Liver (tissue), 9 donors: ENCODE results near the gene RUNDC1. TPM values are rescaled to one million over a fixed set of nuclear protein-coding genes. Genes with fewer than 3 reads are reported as not detected.
A peak's percentile ranks its signal among the peaks of the same experiment; 100 is the strongest.

Experiments
- DNase-seq: peaks from one replicate; pipeline ENCODE4 v3.0.0-alpha.2; 2017; ENCODE audit warnings: low spot score
- H3K27ac ChIP-seq, 2 donors: one replicate each; pipeline ENCODE4 v1.7.0; 2013; ENCODE audit warnings: inconsistent platforms in 2 of 2, low read length in 2 of 2, control low read depth in 1 of 2, low read depth in 1 of 2, mild to moderate bottlenecking in 1 of 2
- H3K27me3 ChIP-seq, 4 donors: one replicate each; pipeline versions ENCODE4 v1.6.1 to v1.7.0; 2013; ENCODE audit warnings: low read length in 3 of 4, inconsistent platforms in 1 of 4, mild to moderate bottlenecking in 1 of 4, moderate library complexity in 1 of 4; ENCODE audit not compliant: control insufficient read depth in 4 of 4, insufficient read depth in 4 of 4
- H3K36me3 ChIP-seq, 4 donors: one replicate each; pipeline versions ENCODE4 v1.6.1 to v1.7.0; 2013; ENCODE audit warnings: low read length in 3 of 4, mild to moderate bottlenecking in 3 of 4, low read depth in 1 of 4, moderate library complexity in 1 of 4; ENCODE audit not compliant: control insufficient read depth in 4 of 4, insufficient read depth in 3 of 4
- H3K4me1 ChIP-seq, 4 donors: one replicate each; pipeline versions ENCODE4 v1.6.1 to v1.7.0; 2013; ENCODE audit warnings: low read length in 3 of 4, mild to moderate bottlenecking in 3 of 4, moderate library complexity in 1 of 4; ENCODE audit not compliant: control insufficient read depth in 4 of 4, insufficient read depth in 4 of 4
- H3K4me3 ChIP-seq, 3 donors: one replicate each; pipeline versions ENCODE4 v1.6.1 to v1.7.0; 2013; ENCODE audit warnings: low read length in 3 of 3, control low read depth in 1 of 3, low read depth in 1 of 3, mild to moderate bottlenecking in 1 of 3
- H3K9ac ChIP-seq, 2 donors: one replicate each; pipeline ENCODE4 v1.7.0; 2013; ENCODE audit warnings: low read length in 2 of 2, mild to moderate bottlenecking in 2 of 2, moderate library complexity in 2 of 2, control low read depth in 1 of 2, low read depth in 1 of 2
- H3K9me3 ChIP-seq, 4 donors: one replicate each; pipeline versions ENCODE4 v1.6.1 to v1.7.0; 2013; ENCODE audit warnings: low read length in 3 of 4; ENCODE audit not compliant: control insufficient read depth in 4 of 4
- EGR1 ChIP-seq, 2 donors: IDR thresholded peaks; 2 replicates each; pipeline ENCODE4 v1.6.1; 2016 to 2018; ENCODE audit warnings: antibody characterized with exemption in 2 of 2, low read depth in 2 of 2
- FOXA1 ChIP-seq: IDR thresholded peaks from 2 replicates; pipeline ENCODE4 v1.6.1; 2016; ENCODE audit warnings: antibody characterized with exemption
- FOXA2 ChIP-seq: IDR thresholded peaks from 2 replicates; pipeline ENCODE4 v1.6.1; 2016; ENCODE audit warnings: antibody characterized with exemption
- GABPA ChIP-seq, 2 donors: IDR thresholded peaks in 1 of 2; conservative IDR thresholded peaks in 1 of 2; 2 replicates each; pipeline ENCODE4 v1.6.1; 2016; ENCODE audit warnings: antibody characterized with exemption in 2 of 2, mild to moderate bottlenecking in 1 of 2, moderate library complexity in 1 of 2
- HNF4A ChIP-seq, 2 donors: conservative IDR thresholded peaks; 2 replicates each; pipeline ENCODE4 v1.6.1; 2016; ENCODE audit warnings: antibody characterized with exemption in 2 of 2, mild to moderate bottlenecking in 2 of 2
- HNF4G ChIP-seq: IDR thresholded peaks from 2 replicates; pipeline ENCODE4 v1.6.1; 2016; ENCODE audit warnings: antibody characterized with exemption
- JUND ChIP-seq, 2 donors: IDR thresholded peaks; 2 replicates each; pipeline ENCODE4 v1.6.1; 2016; ENCODE audit warnings: antibody characterized with exemption in 2 of 2
- NR2F2 ChIP-seq: IDR thresholded peaks from 2 replicates; pipeline ENCODE4 v1.6.1; 2016; ENCODE audit warnings: antibody characterized with exemption
- RAD21 ChIP-seq, 2 donors: IDR thresholded peaks; 2 replicates each; pipeline ENCODE4 v1.6.1; 2016; ENCODE audit warnings: antibody characterized with exemption in 2 of 2, mild to moderate bottlenecking in 2 of 2
- RXRA ChIP-seq, 2 donors: IDR thresholded peaks; 2 replicates each; pipeline ENCODE4 v1.6.1; 2017 to 2018; ENCODE audit warnings: antibody characterized with exemption in 2 of 2, mild to moderate bottlenecking in 1 of 2
- SP1 ChIP-seq: IDR thresholded peaks from 2 replicates; pipeline ENCODE4 v1.6.1; 2018; ENCODE audit warnings: antibody characterized with exemption, mild to moderate bottlenecking
- TAF1 ChIP-seq: conservative IDR thresholded peaks from 2 replicates; pipeline ENCODE4 v1.6.1; 2016; ENCODE audit warnings: antibody characterized with exemption, mild to moderate bottlenecking
- YY1 ChIP-seq: IDR thresholded peaks from 2 replicates; pipeline ENCODE4 v1.6.1; 2016; ENCODE audit warnings: antibody characterized with exemption, mild to moderate bottlenecking
- WGBS: extraction: QIAGEN DNeasy Blood & Tissue Kit; methylation state at CpG from one replicate; pipeline ENCODE4 v1.1.7; 2013; 5-methylcytosine and 5-hydroxymethylcytosine counted together
- polyA plus RNA-seq, 2 donors: library from polyadenylated mRNA; stranded (reverse) in 1 of 2; unstranded in 1 of 2; fragments of 200-250 nt in 1 of 2; fragments of >200 nt in 1 of 2; fragmentation: Nextera tagmentation in 1 of 2; extraction: Ambion mirVana in 1 of 2; gene quantifications; one replicate each; pipeline versions ENCODE4 v1.2.1 to v1.2.3, GENCODE V29; 2013 to 2015
- total RNA-seq, 2 donors: library from RNA; depleted of rRNA; stranded (reverse); fragments of >200 nt; gene quantifications; one replicate each; pipeline ENCODE4 v1.2.3, GENCODE V29; 2014
- TF ChIP-seq, protein P1 (sequence below): IDR thresholded peaks from 2 replicates; pipeline ENCODE4 v1.6.1; 2016; ENCODE audit warnings: antibody characterized with exemption
- TF ChIP-seq, protein P2 (sequence below): IDR thresholded peaks from 2 replicates; pipeline ENCODE4 v1.6.1; 2016; ENCODE audit warnings: antibody characterized with exemption
- TF ChIP-seq, protein P3 (sequence below): IDR thresholded peaks from 2 replicates; pipeline ENCODE4 v1.6.1; 2016; ENCODE audit warnings: antibody characterized with exemption
- TF ChIP-seq, protein P4 (sequence below): fragments of 150-350 bp; IDR thresholded peaks from 2 replicates; pipeline ENCODE4 v1.5.1; 2017; ENCODE audit warnings: improper control_type of control experiment, low read depth, low read length; ENCODE audit not compliant: missing input control
- TF ChIP-seq, protein P5 (sequence below): IDR thresholded peaks from 2 replicates; pipeline ENCODE4 v1.6.1; 2016; ENCODE audit warnings: antibody characterized with exemption, mild to moderate bottlenecking
- donor health status: healthy.
- donor health status: healthy.
- donor health status: healthy.
- donor health status: healthy.
- donor health status: healthy.

The RUNDC1 gene
- total and polyA plus RNA-seq, 4 donors, result 2.9 to 8.1 (median 4.4) TPM

DNA sequence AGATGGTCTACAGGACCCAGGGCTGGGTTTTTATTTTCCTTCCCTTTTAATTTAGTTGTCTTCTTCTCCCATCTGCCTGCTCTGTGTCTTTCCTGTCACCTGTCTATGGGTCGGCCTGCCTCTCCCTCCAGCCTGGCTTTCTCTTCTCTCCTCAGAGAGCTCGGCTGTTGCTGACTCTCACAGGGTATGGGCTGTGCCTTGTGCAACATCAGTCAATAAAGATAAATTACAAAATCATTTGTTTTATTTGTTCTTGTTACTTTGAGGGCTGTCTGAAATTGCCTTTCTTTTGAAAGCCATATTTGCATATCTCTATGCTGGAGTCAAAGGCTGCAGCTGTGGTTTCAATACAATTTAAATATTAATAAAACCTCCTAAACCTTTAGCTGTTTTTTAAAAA, 60.3 kb downstream of the RUNDC1 start:
- Histone ChIP-seq H3K9me3 (no peaks in the 10 kb centered on the region), H3K27ac (peak overlapping the region; percentile 21 to 66), H3K9ac (no peak overlapping the region), H3K4me3 (no peak overlapping the region), H3K36me3 (no peaks in the 10 kb centered on the region), H3K4me1 (peaks cover 5 to 32% (median 28%) of the 10 kb centered on the region in 4 donors), H3K27me3 (no peaks in the 10 kb centered on the region)
- no peak for DNase-seq
- TF ChIP-seq FOXA1 (peak; percentile 83), RXRA (IDR thresholded peaks at IDR 0.05) (peak; percentile 64 to 80), HNF4A (conservative IDR thresholded peaks at IDR 0.05) (peak; percentile 62 to 66), JUND (IDR thresholded peaks at IDR 0.05) (peak in 1 of 2 donors; percentile 55), NR2F2 (peak; percentile 10), HNF4G (no peak), YY1 (peak; percentile 85), FOXA2 (peak; percentile 92), EGR1 (IDR thresholded peaks at IDR 0.05; ENCODE audit: low read depth in 2 of 2) (peak in 1 of 2 donors; percentile 41), GABPA (IDR thresholded peaks at IDR 0.05 in 1 of 2, conservative IDR thresholded peaks at IDR 0.05 in 1 of 2) (peak in 1 of 2 donors; percentile 43), TAF1 (peak; percentile 21), RAD21 (IDR thresholded peaks at IDR 0.05) (peak; percentile 50 to 67), SP1 (peak; percentile 71)
- TF ChIP-seq, protein P1, sequence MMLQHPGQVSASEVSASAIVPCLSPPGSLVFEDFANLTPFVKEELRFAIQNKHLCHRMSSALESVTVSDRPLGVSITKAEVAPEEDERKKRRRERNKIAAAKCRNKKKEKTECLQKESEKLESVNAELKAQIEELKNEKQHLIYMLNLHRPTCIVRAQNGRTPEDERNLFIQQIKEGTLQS, result peak; percentile 43
- TF ChIP-seq, protein P2, sequence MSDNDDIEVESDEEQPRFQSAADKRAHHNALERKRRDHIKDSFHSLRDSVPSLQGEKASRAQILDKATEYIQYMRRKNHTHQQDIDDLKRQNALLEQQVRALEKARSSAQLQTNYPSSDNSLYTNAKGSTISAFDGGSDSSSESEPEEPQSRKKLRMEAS, result peak; percentile 51
- TF ChIP-seq, protein P3, sequence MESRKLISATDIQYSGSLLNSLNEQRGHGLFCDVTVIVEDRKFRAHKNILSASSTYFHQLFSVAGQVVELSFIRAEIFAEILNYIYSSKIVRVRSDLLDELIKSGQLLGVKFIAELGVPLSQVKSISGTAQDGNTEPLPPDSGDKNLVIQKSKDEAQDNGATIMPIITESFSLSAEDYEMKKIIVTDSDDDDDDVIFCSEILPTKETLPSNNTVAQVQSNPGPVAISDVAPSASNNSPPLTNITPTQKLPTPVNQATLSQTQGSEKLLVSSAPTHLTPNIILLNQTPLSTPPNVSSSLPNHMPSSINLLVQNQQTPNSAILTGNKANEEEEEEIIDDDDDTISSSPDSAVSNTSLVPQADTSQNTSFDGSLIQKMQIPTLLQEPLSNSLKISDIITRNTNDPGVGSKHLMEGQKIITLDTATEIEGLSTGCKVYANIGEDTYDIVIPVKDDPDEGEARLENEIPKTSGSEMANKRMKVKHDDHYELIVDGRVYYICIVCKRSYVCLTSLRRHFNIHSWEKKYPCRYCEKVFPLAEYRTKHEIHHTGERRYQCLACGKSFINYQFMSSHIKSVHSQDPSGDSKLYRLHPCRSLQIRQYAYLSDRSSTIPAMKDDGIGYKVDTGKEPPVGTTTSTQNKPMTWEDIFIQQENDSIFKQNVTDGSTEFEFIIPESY, result peak; percentile 65
- TF ChIP-seq, protein P4, sequence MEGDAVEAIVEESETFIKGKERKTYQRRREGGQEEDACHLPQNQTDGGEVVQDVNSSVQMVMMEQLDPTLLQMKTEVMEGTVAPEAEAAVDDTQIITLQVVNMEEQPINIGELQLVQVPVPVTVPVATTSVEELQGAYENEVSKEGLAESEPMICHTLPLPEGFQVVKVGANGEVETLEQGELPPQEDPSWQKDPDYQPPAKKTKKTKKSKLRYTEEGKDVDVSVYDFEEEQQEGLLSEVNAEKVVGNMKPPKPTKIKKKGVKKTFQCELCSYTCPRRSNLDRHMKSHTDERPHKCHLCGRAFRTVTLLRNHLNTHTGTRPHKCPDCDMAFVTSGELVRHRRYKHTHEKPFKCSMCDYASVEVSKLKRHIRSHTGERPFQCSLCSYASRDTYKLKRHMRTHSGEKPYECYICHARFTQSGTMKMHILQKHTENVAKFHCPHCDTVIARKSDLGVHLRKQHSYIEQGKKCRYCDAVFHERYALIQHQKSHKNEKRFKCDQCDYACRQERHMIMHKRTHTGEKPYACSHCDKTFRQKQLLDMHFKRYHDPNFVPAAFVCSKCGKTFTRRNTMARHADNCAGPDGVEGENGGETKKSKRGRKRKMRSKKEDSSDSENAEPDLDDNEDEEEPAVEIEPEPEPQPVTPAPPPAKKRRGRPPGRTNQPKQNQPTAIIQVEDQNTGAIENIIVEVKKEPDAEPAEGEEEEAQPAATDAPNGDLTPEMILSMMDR, result no peak
- TF ChIP-seq, protein P5, sequence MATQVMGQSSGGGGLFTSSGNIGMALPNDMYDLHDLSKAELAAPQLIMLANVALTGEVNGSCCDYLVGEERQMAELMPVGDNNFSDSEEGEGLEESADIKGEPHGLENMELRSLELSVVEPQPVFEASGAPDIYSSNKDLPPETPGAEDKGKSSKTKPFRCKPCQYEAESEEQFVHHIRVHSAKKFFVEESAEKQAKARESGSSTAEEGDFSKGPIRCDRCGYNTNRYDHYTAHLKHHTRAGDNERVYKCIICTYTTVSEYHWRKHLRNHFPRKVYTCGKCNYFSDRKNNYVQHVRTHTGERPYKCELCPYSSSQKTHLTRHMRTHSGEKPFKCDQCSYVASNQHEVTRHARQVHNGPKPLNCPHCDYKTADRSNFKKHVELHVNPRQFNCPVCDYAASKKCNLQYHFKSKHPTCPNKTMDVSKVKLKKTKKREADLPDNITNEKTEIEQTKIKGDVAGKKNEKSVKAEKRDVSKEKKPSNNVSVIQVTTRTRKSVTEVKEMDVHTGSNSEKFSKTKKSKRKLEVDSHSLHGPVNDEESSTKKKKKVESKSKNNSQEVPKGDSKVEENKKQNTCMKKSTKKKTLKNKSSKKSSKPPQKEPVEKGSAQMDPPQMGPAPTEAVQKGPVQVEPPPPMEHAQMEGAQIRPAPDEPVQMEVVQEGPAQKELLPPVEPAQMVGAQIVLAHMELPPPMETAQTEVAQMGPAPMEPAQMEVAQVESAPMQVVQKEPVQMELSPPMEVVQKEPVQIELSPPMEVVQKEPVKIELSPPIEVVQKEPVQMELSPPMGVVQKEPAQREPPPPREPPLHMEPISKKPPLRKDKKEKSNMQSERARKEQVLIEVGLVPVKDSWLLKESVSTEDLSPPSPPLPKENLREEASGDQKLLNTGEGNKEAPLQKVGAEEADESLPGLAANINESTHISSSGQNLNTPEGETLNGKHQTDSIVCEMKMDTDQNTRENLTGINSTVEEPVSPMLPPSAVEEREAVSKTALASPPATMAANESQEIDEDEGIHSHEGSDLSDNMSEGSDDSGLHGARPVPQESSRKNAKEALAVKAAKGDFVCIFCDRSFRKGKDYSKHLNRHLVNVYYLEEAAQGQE, result peak; percentile 53
- WGBS, result 22% methylated on average over 2 of the region's 2 CpGs
